H9 (cell line): ENCODE results near the gene P3H2. TPM values are rescaled to one million over a fixed set of nuclear protein-coding genes. Genes with fewer than 3 reads are reported as not detected.

Experiments
- DNase-seq: peaks from one replicate; pipeline ENCODE4 v3.0.0-alpha.2; 2017
- H2AFZ ChIP-seq: one replicate; pipeline ENCODE4 v1.6.1; 2013; ENCODE audit warnings: mild to moderate bottlenecking, low read length, control low read depth, moderate library complexity
- H2AK5ac ChIP-seq: 2 replicates; pipeline ENCODE4 v1.6.1; 2013; ENCODE audit warnings: low read length, control low read depth, mixed read lengths; ENCODE audit not compliant: insufficient read length
- H2BK120ac ChIP-seq: one replicate; pipeline ENCODE4 v1.6.1; 2013; ENCODE audit warnings: low read depth, mild to moderate bottlenecking, low read length, control low read depth, inconsistent platforms; ENCODE audit not compliant: poor library complexity, severe bottlenecking
- H2BK12ac ChIP-seq: 2 replicates; pipeline ENCODE4 v1.6.1; 2013; ENCODE audit warnings: low read length, control low read depth, mixed read lengths, low read depth; ENCODE audit not compliant: insufficient read length
- H2BK15ac ChIP-seq: 2 replicates; pipeline ENCODE4 v1.6.1; 2013; ENCODE audit warnings: low read depth, low read length, control low read depth
- H2BK20ac ChIP-seq: one replicate; pipeline ENCODE4 v1.6.1; 2013; ENCODE audit warnings: low read depth, mild to moderate bottlenecking, low read length, control low read depth, inconsistent platforms; ENCODE audit not compliant: poor library complexity, severe bottlenecking
- H2BK5ac ChIP-seq: 2 replicates; pipeline ENCODE4 v1.6.1; 2013; ENCODE audit warnings: low read length, control low read depth, mixed read lengths; ENCODE audit not compliant: insufficient read length
- H3K14ac ChIP-seq: 2 replicates; pipeline ENCODE4 v1.6.1; 2013; ENCODE audit warnings: low read length, control low read depth; ENCODE audit not compliant: insufficient read depth
- H3K18ac ChIP-seq: 2 replicates; pipeline ENCODE4 v1.6.1; 2013; ENCODE audit warnings: low read depth, mild to moderate bottlenecking, mixed read lengths, low read length, control low read depth; ENCODE audit not compliant: insufficient read length
- H3K23ac ChIP-seq: 2 replicates; pipeline ENCODE4 v1.6.1; 2013; ENCODE audit warnings: low read length, control low read depth, mixed read lengths, low read depth; ENCODE audit not compliant: insufficient read length
- H3K23me2 ChIP-seq: 2 replicates; pipeline ENCODE4 v1.6.1; 2013; ENCODE audit warnings: low read depth, mild to moderate bottlenecking, mixed read lengths, low read length, control low read depth; ENCODE audit not compliant: insufficient read length, poor library complexity, severe bottlenecking
- H3K27ac ChIP-seq: 2 replicates; pipeline ENCODE4 v1.5.1; 2013; ENCODE audit warnings: low read length, control low read depth, mixed read lengths, low read depth; ENCODE audit not compliant: insufficient read length
- H3K27me3 ChIP-seq: 2 replicates; pipeline ENCODE4 v1.6.1; 2013; ENCODE audit warnings: low read length, control low read depth, inconsistent platforms; ENCODE audit not compliant: insufficient read depth
- H3K4ac ChIP-seq: 2 replicates; pipeline ENCODE4 v1.6.1; 2013; ENCODE audit warnings: low read depth, mild to moderate bottlenecking, control low read depth, inconsistent platforms, low read length, moderate library complexity
- H3K4me1 ChIP-seq: 2 replicates; pipeline ENCODE4 v1.6.1; 2013; ENCODE audit warnings: low read length, control low read depth, inconsistent platforms; ENCODE audit not compliant: insufficient read depth
- H3K4me2 ChIP-seq: 2 replicates; pipeline ENCODE4 v1.6.1; 2013; ENCODE audit warnings: low read length, control low read depth, mixed read lengths; ENCODE audit not compliant: insufficient read length, insufficient read depth
- H3K56ac ChIP-seq: 2 replicates; pipeline ENCODE4 v1.6.1; 2013; ENCODE audit warnings: low read depth, mild to moderate bottlenecking, mixed read lengths, low read length, control low read depth; ENCODE audit not compliant: insufficient read length
- H3K79me1 ChIP-seq: 2 replicates; pipeline ENCODE4 v1.6.1; 2013; ENCODE audit warnings: low read depth, mild to moderate bottlenecking, moderate library complexity, low read length, control low read depth, inconsistent platforms; ENCODE audit not compliant: insufficient read depth, poor library complexity, severe bottlenecking
- H3K79me2 ChIP-seq: 2 replicates; pipeline ENCODE4 v1.6.1; 2013; ENCODE audit warnings: low read length, control low read depth, inconsistent platforms; ENCODE audit not compliant: insufficient read depth
- H3K9ac ChIP-seq: 2 replicates; pipeline ENCODE4 v1.6.1; 2013; ENCODE audit warnings: low read length, control low read depth, mixed read lengths; ENCODE audit not compliant: insufficient read length; ENCODE audit errors: extremely low read depth
- H3K9me3 ChIP-seq: one replicate; pipeline ENCODE4 v1.6.1; 2013; ENCODE audit warnings: low read depth, low read length, inconsistent platforms; ENCODE audit not compliant: control insufficient read depth
- H3T11ph ChIP-seq: one replicate; pipeline ENCODE4 v1.6.1; 2013; ENCODE audit warnings: mild to moderate bottlenecking, low read length, control low read depth, inconsistent platforms
- H4K20me1 ChIP-seq: one replicate; pipeline ENCODE4 v1.6.1; 2013; ENCODE audit not compliant: control insufficient read depth, insufficient read length, insufficient read depth
- H4K5ac ChIP-seq: 2 replicates; pipeline ENCODE4 v1.6.1; 2013; ENCODE audit warnings: low read depth, mild to moderate bottlenecking, mixed read lengths, low read length, control low read depth; ENCODE audit not compliant: insufficient read length
- H4K8ac ChIP-seq: replicated peaks from 2 replicates; pipeline ENCODE4 v1.6.1; 2013; ENCODE audit warnings: low read length, control low read depth, mixed read lengths, low read depth; ENCODE audit not compliant: insufficient read length
- H4K91ac ChIP-seq: 2 replicates; pipeline ENCODE4 v1.6.1; 2013; ENCODE audit warnings: low read depth, mild to moderate bottlenecking, moderate library complexity, mixed read lengths, low read length, control low read depth; ENCODE audit not compliant: insufficient read length
- H3K27ac Mint-ChIP-seq, 3 experiments: 2 replicates in 2 of 3; 3 replicates in 1 of 3; pipeline ENCODE4 v1.8.0; 2020 to 2021; ENCODE audit warnings: mixed read lengths in 3 of 3, mild to moderate bottlenecking in 1 of 3, moderate library complexity in 1 of 3
- H3K27me3 Mint-ChIP-seq: 2 replicates; pipeline ENCODE4 v1.8.0; 2021; ENCODE audit warnings: low read depth, mild to moderate bottlenecking, moderate library complexity, mixed read lengths
- H3K36me3 Mint-ChIP-seq, 3 experiments: 2 replicates in 2 of 3; 3 replicates in 1 of 3; pipeline ENCODE4 v1.8.0; 2020 to 2021; ENCODE audit warnings: low read depth in 3 of 3, mixed read lengths in 3 of 3; ENCODE audit not compliant: insufficient read depth in 1 of 3
- H3K4me1 Mint-ChIP-seq, 2 experiments: 2 replicates each; pipeline ENCODE4 v1.8.0; 2020; ENCODE audit warnings: mixed read lengths in 2 of 2
- H3K4me3 Mint-ChIP-seq, 2 experiments: 2 replicates in 1 of 2; 3 replicates in 1 of 2; pipeline ENCODE4 v1.8.0; 2020 to 2021; ENCODE audit warnings: mild to moderate bottlenecking in 2 of 2, mixed read lengths in 2 of 2, moderate library complexity in 1 of 2
- H3K9me3 Mint-ChIP-seq, 2 experiments: 2 replicates in 1 of 2; 3 replicates in 1 of 2; pipeline ENCODE4 v1.8.0; 2020; ENCODE audit warnings: mild to moderate bottlenecking in 2 of 2, mixed read lengths in 2 of 2, moderate library complexity in 1 of 2
- CTCF ChIP-seq: fragments of 200-600 bp; sonication (generic); conservative IDR thresholded peaks from 3 replicates; pipeline ENCODE4 v1.8.0; 2021; ENCODE audit warnings: antibody characterized with exemption, mild to moderate bottlenecking
- WGBS: extraction: QIAGEN DNeasy Blood & Tissue Kit; methylation state at CpG from one replicate; pipeline ENCODE4 v1.1.7; 2013; ENCODE audit warnings: missing lambda C conversion rate, low lambda C conversion rate, mixed read lengths; ENCODE audit not compliant: insufficient read length; ENCODE audit errors: extremely low coverage; 5-methylcytosine and 5-hydroxymethylcytosine counted together
- total RNA-seq: library from RNA; stranded (reverse); gene quantifications from 2 replicates; pipeline ENCODE4 v1.2.1, GENCODE V29; 2021

Gene P3H2
- total RNA-seq, 1 experiment from 2014 or later = 41.5 TPM

DNA sequence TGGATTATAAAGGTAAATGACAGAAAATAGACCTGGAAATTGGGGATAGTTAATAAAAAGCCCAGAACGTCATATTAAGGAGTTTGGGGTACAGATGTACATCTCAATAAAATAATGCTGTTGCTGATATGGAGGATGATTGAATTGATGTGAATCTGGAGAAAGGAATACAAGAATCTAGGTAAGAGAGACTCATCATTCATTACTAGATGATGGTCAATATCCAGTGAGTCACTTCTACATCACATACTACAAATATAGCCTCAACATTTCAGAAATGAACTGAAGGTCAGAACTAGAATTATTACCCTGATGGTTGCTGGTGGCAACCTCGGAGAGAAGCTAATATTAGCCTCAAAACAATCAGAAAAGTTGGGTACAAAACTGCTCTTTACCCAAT, 37.6 kb upstream of the P3H2 start:
- Histone ChIP-seq H3K4me1 (no peaks in the 10 kb centered on the region), H2BK20ac (no peak overlapping the region), H4K20me1 (no peaks in the 10 kb centered on the region), H3K14ac (no peak overlapping the region), H3K23me2 (no peaks in the 10 kb centered on the region), H3K27ac (no peak overlapping the region), H4K5ac (no peak overlapping the region), H3T11ph (no peak overlapping the region), H3K23ac (no peak overlapping the region), H2BK12ac (no peak overlapping the region), H2BK5ac (no peak overlapping the region), H2BK15ac (no peak overlapping the region), H3K79me1 (no peaks in the 10 kb centered on the region), H3K9ac (no peak overlapping the region), H3K4me2 (no peak overlapping the region), H2AK5ac (no peak overlapping the region), H3K79me2 (no peaks in the 10 kb centered on the region), H3K56ac (no peak overlapping the region), H4K91ac (no peak overlapping the region), H2AFZ (no peak overlapping the region), H3K18ac (no peak overlapping the region), H4K8ac (no peak overlapping the region), H3K4ac (no peak overlapping the region), H3K9me3 (no peaks in the 10 kb centered on the region), H2BK120ac (no peak overlapping the region), H3K27me3 (no peaks in the 10 kb centered on the region)
- peaks cover under 1 to 5% (median 2%) of the 10 kb centered on the region in 3 experiments; a peak in 4 of 7 replicates for H3K36me3 Mint-ChIP-seq
- DNase-seq = no peak
- H3K27ac Mint-ChIP-seq = no peak overlapping the region
- H3K9me3 Mint-ChIP-seq = peaks cover 6 to 7% of the 10 kb centered on the region in 2 experiments; a peak in 3 of 5 replicates
- TF ChIP-seq CTCF = no peak
- no CpG with 5 or more reads among the region's 2 CpGs for WGBS
- peaks cover 21 to 29% of the 10 kb centered on the region in 2 experiments for H3K4me1 Mint-ChIP-seq
- H3K4me3 Mint-ChIP-seq = no peak overlapping the region
- H3K27me3 Mint-ChIP-seq = no peaks in the 10 kb centered on the region
